Progenitor cell of endocrine pancreas (in vitro differentiated cells): ENCODE measurements around the gene TKT. TPM values are rescaled to one million over a fixed set of nuclear protein-coding genes. Genes with fewer than 3 reads are reported as not detected.

Experiments
- DNase-seq: peaks from one replicate; pipeline ENCODE4 v3.0.0; 2021; ENCODE audit warnings: low spot score; ENCODE audit not compliant: unreplicated experiment
- H3K27ac Mint-ChIP-seq: 2 replicates; pipeline ENCODE4 v1.8.0; 2021; ENCODE audit warnings: mild to moderate bottlenecking, moderate library complexity, mixed read lengths
- H3K27me3 Mint-ChIP-seq: 2 replicates; pipeline ENCODE4 v1.8.0; 2021; ENCODE audit warnings: mixed read lengths
- H3K36me3 Mint-ChIP-seq: 2 replicates; pipeline ENCODE4 v1.8.0; 2022; ENCODE audit warnings: mixed read lengths; ENCODE audit not compliant: insufficient read depth
- H3K4me1 Mint-ChIP-seq: 2 replicates; pipeline ENCODE4 v1.8.0; 2021; ENCODE audit warnings: low read depth, mixed read lengths
- H3K4me3 Mint-ChIP-seq: 2 replicates; pipeline ENCODE4 v1.8.0; 2021; ENCODE audit warnings: low read depth, mild to moderate bottlenecking, moderate library complexity, mixed read lengths
- H3K9me3 Mint-ChIP-seq: 2 replicates; pipeline ENCODE4 v1.8.0; 2021; ENCODE audit warnings: low read depth, mixed read lengths
- CTCF ChIP-seq: fragments of 200-600 bp; sonication (generic); IDR thresholded peaks from one replicate; pipeline ENCODE4 v1.5.0; 2021; ENCODE audit warnings: antibody characterized with exemption, mild to moderate bottlenecking; ENCODE audit not compliant: unreplicated experiment
- total RNA-seq: library from RNA; stranded (reverse); gene quantifications from 2 replicates; pipeline ENCODE4 v1.2.1, GENCODE V29; 2021

TKT gene
- total RNA-seq, 1 donor from 2014 or later = 250 TPM

GRCh38 chr3:53243785-53244184 lies 12.0 kb downstream of the TKT start:
- Mint-ChIP-seq H3K36me3 (peaks cover 14% of the 10 kb centered on the region), H3K4me1 (peaks cover 4% of the 10 kb centered on the region), H3K27me3 (no peaks in the 10 kb centered on the region), H3K9me3 (no peaks in the 10 kb centered on the region), H3K27ac (no peak overlapping the region), H3K4me3 (no peak overlapping the region)
- TF ChIP-seq CTCF = no peak
- DNase-seq = no peak

- no peak for DNase-seq
- peaks cover 4% of the 10 kb centered on the region for H3K4me1 Mint-ChIP-seq
- no peak overlapping the region for H3K4me3 Mint-ChIP-seq
- peaks cover 14% of the 10 kb centered on the region for H3K36me3 Mint-ChIP-seq
- H3K9me3 Mint-ChIP-seq = no peaks in the 10 kb centered on the region
- H3K27ac Mint-ChIP-seq = no peak overlapping the region
- H3K27me3 Mint-ChIP-seq = no peaks in the 10 kb centered on the region
- TF ChIP-seq CTCF = no peak
These were observed 12.7 kb downstream of the TKT start for GRCh38 chr3:53243165-53243564.

- no peaks in the 10 kb centered on the region for H3K27me3 Mint-ChIP-seq
- peak overlapping the region; percentile 59 for H3K27ac Mint-ChIP-seq
- TF ChIP-seq CTCF = no peak
- H3K9me3 Mint-ChIP-seq = no peaks in the 10 kb centered on the region
- DNase-seq = no peak
- no peak overlapping the region for H3K4me3 Mint-ChIP-seq
- peaks cover 12% of the 10 kb centered on the region for H3K36me3 Mint-ChIP-seq
- H3K4me1 Mint-ChIP-seq = peaks cover 3% of the 10 kb centered on the region
These were observed 13.2 kb downstream of the TKT start for GRCh38 chr3:53242642-53243041.

- Mint-ChIP-seq H3K4me3 (no peak overlapping the region), H3K36me3 (peaks cover 11% of the 10 kb centered on the region), H3K27me3 (no peaks in the 10 kb centered on the region), H3K9me3 (no peaks in the 10 kb centered on the region), H3K27ac (peak overlapping the region; percentile 59), H3K4me1 (peaks cover 2% of the 10 kb centered on the region)
- no peak for DNase-seq
- TF ChIP-seq CTCF = no peak
These were observed 13.7 kb downstream of the TKT start for GRCh38 chr3:53242155-53242554.

DNA sequence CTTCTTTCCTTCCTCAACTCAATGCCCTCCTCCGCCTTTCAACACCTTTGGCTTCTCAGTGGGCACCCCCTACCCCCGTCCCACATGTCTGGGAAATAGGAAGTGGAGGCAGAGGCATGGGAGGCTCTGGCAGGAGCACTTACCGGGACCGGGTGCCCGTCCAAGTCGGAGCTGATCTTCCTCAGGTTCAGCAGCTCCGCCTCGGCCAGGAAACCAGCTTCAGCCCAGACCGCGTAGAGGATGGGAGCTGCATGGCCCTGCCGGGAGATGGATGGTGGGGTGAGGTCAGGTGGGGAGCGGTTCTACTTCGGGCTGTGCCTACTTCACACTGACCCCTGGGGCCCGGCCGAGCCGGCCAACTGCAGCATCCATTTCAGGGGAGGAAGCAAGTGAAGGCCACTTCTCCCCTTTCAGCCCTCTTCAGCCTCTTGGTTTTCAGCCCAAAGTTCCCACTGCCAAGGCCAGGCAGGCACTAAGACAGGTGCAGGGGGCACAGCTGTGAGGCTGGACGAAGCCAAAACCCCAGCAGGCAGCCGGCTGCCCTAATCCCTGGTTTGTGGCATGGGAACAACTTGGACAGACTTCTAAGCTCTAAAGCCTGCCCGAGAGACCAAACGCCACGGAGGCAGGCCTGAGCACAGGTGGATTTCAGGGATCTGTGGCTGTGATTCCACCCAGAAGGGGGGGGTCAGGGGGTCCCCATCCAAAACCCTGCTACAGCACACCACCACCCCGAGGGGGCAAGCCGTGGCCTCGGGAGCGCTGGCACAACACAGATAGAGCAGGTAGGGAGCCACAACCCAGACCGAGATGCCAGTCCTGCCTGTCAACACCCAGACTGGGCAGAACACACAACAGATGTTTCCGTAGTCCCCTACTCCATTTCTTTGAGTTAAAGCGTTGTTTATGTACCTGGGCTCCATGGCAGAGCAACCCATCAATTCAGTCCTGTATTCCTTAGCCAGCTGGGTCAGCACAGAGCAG lies 14.5 kb downstream of the TKT start:
- DNase-seq = no peak
- Mint-ChIP-seq H3K4me3 (no peak overlapping the region), H3K27me3 (no peaks in the 10 kb centered on the region), H3K36me3 (peaks cover 9% of the 10 kb centered on the region), H3K9me3 (no peaks in the 10 kb centered on the region), H3K4me1 (peaks cover 2% of the 10 kb centered on the region), H3K27ac (peak overlapping the region; percentile 73)
- TF ChIP-seq CTCF = no peak
